Measurements from ENCODE around the gene SHB. TPM values are rescaled to one million over a fixed set of nuclear protein-coding genes. Genes with fewer than 3 reads are reported as not detected.

The SHB gene
- total and polyA plus RNA-seq, 2 of the 8 experiments (the other 6 are each of a cell fraction or from before 2014, with no cell fraction given) = 4.1 to 12.6 TPM

DNA sequence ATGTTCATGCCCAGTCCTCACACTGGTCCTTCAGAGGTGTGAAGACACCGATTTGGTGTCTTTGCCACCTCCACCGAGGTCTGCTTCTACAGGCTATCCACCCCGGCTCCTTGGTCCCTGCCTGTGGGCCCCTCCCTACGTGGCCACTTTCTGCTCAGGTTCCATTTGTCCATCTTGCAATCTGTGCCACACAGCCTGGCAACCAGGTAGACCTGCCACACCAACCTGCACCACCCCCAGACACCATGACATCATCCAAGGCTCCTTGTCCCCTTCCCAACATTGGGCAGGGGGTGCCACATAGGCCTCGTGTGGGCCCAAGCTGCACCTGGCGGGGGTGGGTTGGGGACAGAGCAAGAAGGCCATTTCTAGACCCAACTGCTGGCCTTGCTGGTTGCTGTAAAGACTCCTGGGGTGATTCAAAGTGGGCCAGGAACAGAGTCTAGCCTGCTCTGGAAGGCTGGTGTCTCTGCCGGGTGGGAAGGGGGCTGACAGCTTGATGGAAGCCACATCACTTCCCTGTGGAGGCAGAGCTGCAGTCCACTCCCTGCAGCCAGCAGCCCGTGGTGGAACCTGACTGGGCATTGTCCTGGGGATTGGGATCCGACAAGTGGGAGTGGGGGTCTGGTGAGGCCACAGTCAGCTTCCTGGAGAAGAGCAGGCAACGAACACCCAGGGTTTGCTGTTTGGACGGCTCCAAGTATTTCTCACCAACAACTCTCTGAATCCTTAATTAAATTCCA, 99.3 kb downstream of the SHB start (continued):
- TF ChIP-seq NRF1 (IDR thresholded peaks at IDR 0.05; ENCODE audit: low read depth, low read length) (no peak), POU5F1 (IDR thresholded peaks at IDR 0.05; ENCODE audit: low read depth, low read length) (no peak)
